Heart left ventricle (tissue), 13 donors: Measurements from ENCODE around the gene SLC25A1.

Experiments used
- POLR2A ChIP-seq, 2 donors: fragments of 450-650 bp; IDR thresholded peaks; one replicate each; pipeline ENCODE4 v1.6.1; 2017; ENCODE audit warnings: antibody characterized with exemption in 2 of 2, mild to moderate bottlenecking in 2 of 2, moderate library complexity in 2 of 2
- TF ChIP-seq, protein P1 (sequence below), 12 donors: fragments of 200-600 bp; sonication (generic) in 4 of 12; IDR thresholded peaks; one replicate each; pipeline versions ENCODE4 v1.5.0 to v1.8.0; 2018 to 2022; ENCODE audit warnings: antibody characterized with exemption in 12 of 12, mild to moderate bottlenecking in 5 of 12
- donor health status: ischemic (EF 13 %, LVEDD 7.1; RV severe dilation, severe dysfunction).
- donor health status: DM: no; HTN: yes; CAD: no.
- donor health status: DM: no; HTN: no; CAD: no.
- donor health status: ischemic (EF 25% LVEDD 6.9; RV normal size, moderate dysfunction).
- donor health status: ischemic (EF 25% LVEDD 5.7; RV mildly dilated, moderate dysfunction).
- donor health status: ischemic (EF 35%, LVEDD 5.7; RV mildly dilated, moderate dysfunction).
- donor health status: nonischemic (EF 11% LVEDD 7.7; RV severe dilation, severe dysfunction).
- donor health status: DM: yes; HTN: yes; CAD: no.
- donor health status: PGD.
- donor health status: ischemic (EF 29% LVEDD 5.4; RV normal size, mild dysfunction).
- donor health status: nonischemic (EF 23%, LVEDD 6.1; RV moderate dilation, normal function).

DNA sequence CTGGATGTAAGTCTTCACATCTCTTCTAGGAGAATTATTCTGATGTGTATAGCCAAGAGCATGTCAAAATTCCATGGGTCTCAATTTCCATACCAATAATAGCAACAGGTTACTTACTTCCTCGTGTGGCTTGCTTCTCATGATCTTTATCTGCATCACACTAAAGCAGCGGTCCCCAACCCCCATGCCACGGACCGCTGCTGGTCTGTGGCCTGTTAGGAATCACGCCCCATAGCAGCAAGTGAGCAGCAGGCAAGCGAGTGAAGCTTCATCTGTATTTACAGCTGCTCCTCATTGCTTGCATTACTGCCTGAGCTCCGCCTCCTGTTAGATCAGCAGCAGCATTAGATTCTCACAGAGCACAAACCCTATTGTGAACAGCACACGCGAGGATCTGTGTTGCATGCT lies 28.9 kb upstream of the SLC25A1 start:
- TF ChIP-seq, protein P1, sequence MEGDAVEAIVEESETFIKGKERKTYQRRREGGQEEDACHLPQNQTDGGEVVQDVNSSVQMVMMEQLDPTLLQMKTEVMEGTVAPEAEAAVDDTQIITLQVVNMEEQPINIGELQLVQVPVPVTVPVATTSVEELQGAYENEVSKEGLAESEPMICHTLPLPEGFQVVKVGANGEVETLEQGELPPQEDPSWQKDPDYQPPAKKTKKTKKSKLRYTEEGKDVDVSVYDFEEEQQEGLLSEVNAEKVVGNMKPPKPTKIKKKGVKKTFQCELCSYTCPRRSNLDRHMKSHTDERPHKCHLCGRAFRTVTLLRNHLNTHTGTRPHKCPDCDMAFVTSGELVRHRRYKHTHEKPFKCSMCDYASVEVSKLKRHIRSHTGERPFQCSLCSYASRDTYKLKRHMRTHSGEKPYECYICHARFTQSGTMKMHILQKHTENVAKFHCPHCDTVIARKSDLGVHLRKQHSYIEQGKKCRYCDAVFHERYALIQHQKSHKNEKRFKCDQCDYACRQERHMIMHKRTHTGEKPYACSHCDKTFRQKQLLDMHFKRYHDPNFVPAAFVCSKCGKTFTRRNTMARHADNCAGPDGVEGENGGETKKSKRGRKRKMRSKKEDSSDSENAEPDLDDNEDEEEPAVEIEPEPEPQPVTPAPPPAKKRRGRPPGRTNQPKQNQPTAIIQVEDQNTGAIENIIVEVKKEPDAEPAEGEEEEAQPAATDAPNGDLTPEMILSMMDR (IDR thresholded peaks at IDR 0.05) = no peak
- TF ChIP-seq POLR2A (IDR thresholded peaks at IDR 0.05) = no peak
